ENCODE data around the gene RNF220.

DNA sequence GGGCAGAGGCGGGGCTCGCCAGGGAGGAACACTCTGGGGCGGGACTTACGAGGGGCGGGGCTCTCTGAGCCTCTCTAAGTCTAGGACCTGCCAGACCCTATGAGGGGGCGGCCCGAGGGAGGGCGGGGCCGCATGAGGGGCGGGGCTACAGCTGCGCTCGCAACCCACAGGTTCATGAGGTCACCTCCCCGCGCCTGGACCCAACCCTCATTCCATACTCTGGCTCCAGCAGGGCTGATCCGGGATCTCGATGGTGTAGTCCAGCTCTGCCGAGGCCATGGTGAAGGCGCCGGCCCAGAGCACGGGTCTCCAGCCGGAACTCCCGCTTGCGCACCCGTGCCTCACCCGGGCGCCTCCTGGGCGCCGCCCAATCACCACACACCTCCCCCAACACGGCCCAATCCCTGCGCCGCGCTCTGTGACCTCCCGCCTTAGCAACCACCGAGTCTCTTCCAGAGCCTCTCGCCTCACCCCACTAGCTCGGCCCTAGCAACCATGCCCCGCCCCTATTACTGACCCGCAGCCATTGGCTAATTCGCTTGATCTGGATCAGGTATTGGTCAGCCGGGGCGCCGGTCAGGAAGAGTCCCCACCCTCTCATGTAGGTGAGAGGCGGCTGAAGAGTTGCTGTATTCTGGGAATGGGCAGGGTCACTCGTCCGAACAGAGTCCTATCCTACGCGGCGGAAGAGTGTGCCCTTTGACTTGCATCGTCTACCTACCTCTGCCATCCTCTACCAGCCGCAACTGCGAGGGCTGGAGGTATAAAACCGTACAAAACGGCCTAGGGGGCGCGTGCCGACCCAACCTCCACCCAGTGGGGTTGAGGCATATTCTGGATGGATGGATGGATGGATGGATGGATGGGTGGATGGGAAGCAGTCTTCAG lies 269.3 kb downstream of the RNF220 start, which contains the start of the genes ARMH1 and TMEM53:
- TF ChIP-seq EZH2phosphoT487 (IDR thresholded peaks at IDR 0.05; ENCODE audit: insufficient read depth, low read depth) (no peak), EZH2 (IDR thresholded peaks at IDR 0.05; ENCODE audit: insufficient read depth, poor library complexity, severe bottlenecking) (no peak)
